Sigmoid colon (tissue), 7 donors: Measurements from ENCODE around the gene GNB3. TPM values are rescaled to one million over a fixed set of nuclear protein-coding genes. Genes with fewer than 3 reads are reported as not detected.
"Not testable (repeated sequence)": the region's sequence is repeated elsewhere in the genome, so short reads cannot be mapped to it uniquely, and the experiment has no call there.

ENCODE experiments used
- DNase-seq: peaks from one replicate; pipeline ENCODE4 v3.0.0-alpha.2; 2019
- H3K27ac ChIP-seq, 4 donors: fragments of 200-600 bp; sonication (generic); one replicate each; pipeline ENCODE4 v1.5.1; 2016 to 2019; ENCODE audit warnings: mild to moderate bottlenecking in 1 of 4
- H3K27me3 ChIP-seq, 3 donors: fragments of 200-600 bp; sonication (generic); one replicate each; pipeline ENCODE4 v1.5.1; 2019; ENCODE audit warnings: mild to moderate bottlenecking in 1 of 3
- H3K36me3 ChIP-seq, 4 donors: fragments of 200-600 bp; sonication (generic); one replicate each; pipeline ENCODE4 v1.5.1; 2016 to 2019
- H3K4me1 ChIP-seq, 4 donors: fragments of 200-600 bp; sonication (generic); one replicate each; pipeline ENCODE4 v1.5.1; 2017 to 2019
- H3K4me3 ChIP-seq, 4 donors: fragments of 200-600 bp; sonication (generic); one replicate each; pipeline ENCODE4 v1.5.1; 2017 to 2019; ENCODE audit warnings: mild to moderate bottlenecking in 2 of 4, moderate library complexity in 1 of 4
- H3K9me3 ChIP-seq, 4 donors: fragments of 200-600 bp in 3 of 4; sonication (generic) in 3 of 4; one replicate each; pipeline versions ENCODE4 v1.5.1 to v1.6.1; 2013 to 2019
- CTCF ChIP-seq, 4 experiments: fragments of 450-650 bp in 3 of 4; fragments of 200-600 bp in 1 of 4; IDR thresholded peaks; one replicate each; pipeline ENCODE4 v1.5.1; 2016 to 2019; ENCODE audit warnings: antibody characterized with exemption in 4 of 4, mild to moderate bottlenecking in 3 of 4, moderate library complexity in 2 of 4
- EP300 ChIP-seq, 4 donors: sonication (generic); formaldehyde crosslinking; IDR thresholded peaks; one replicate each; pipeline ENCODE4 v1.6.1; 2017; ENCODE audit warnings: antibody characterized with exemption in 4 of 4
- POLR2A ChIP-seq, 2 donors: fragments of 450-650 bp; IDR thresholded peaks; one replicate each; pipeline ENCODE4 v1.6.1; 2016; ENCODE audit warnings: antibody characterized with exemption in 2 of 2, mild to moderate bottlenecking in 2 of 2, moderate library complexity in 2 of 2
- POLR2AphosphoS5 ChIP-seq, 4 donors: sonication (generic); formaldehyde crosslinking; IDR thresholded peaks; one replicate each; pipeline ENCODE4 v1.6.1; 2017; ENCODE audit warnings: antibody characterized with exemption in 4 of 4
- WGBS, 2 donors: extraction: QIAGEN DNeasy Blood & Tissue Kit; methylation state at CpG; one replicate each; pipeline ENCODE4 v1.1.7; 2013; 5-methylcytosine and 5-hydroxymethylcytosine counted together
- intact Hi-C: fragments of 100-400 bp; cut with DNase I; formaldehyde crosslinking; loops from one replicate; pipeline ENCODE4 v1.15.1; 2023
- polyA plus RNA-seq, 3 donors: library from polyadenylated mRNA; stranded (reverse); fragments of 200-250 nt; gene quantifications; one replicate each; pipeline ENCODE4 v1.2.3, GENCODE V29; 2013
- total RNA-seq, 4 donors: library from RNA; depleted of rRNA; stranded (reverse); fragments of >200 nt; gene quantifications; one replicate each; pipeline ENCODE4 v1.1.0, GENCODE V29; 2016
- donor health status: healthy with polysubstance abuse.
- donor health status: Bipolar disorder and iron deficiency.
- donor health status: healthy.

The GNB3 gene
- total and polyA plus RNA-seq, 7 donors = 0.36 to 8.9 (median 1.2) TPM

- intact Hi-C loops = loop anchor here (10.0 kb wide), 1 partner anchor 251 kb away; no protein-coding TSS in a partner anchor
- H3K9me3 ChIP-seq = no peaks in the 10 kb centered on the region
- WGBS, 2 donors = 98% methylated on average over 16 of the region's 16 CpGs
- H3K27me3 ChIP-seq = no peaks in the 10 kb centered on the region
- no peak for TF ChIP-seq EP300 (IDR thresholded peaks at IDR 0.05)
- TF ChIP-seq CTCF (IDR thresholded peaks at IDR 0.05) = no peak
- TF ChIP-seq POLR2AphosphoS5 (IDR thresholded peaks at IDR 0.05) = no peak
- no peak for TF ChIP-seq POLR2A (IDR thresholded peaks at IDR 0.05)
- DNase-seq = no peak
- peaks cover 0 to 17% (median 12%) of the 10 kb centered on the region in 4 donors for H3K4me1 ChIP-seq
- no peak overlapping the region for H3K27ac ChIP-seq
- H3K36me3 ChIP-seq = peaks cover 19 to 75% (median 55%) of the 10 kb centered on the region in 4 donors
- no peak overlapping the region for H3K4me3 ChIP-seq
These were observed 23.0 kb downstream of the GNB3 start for GRCh38 chr12:6863586-6864321.

DNA sequence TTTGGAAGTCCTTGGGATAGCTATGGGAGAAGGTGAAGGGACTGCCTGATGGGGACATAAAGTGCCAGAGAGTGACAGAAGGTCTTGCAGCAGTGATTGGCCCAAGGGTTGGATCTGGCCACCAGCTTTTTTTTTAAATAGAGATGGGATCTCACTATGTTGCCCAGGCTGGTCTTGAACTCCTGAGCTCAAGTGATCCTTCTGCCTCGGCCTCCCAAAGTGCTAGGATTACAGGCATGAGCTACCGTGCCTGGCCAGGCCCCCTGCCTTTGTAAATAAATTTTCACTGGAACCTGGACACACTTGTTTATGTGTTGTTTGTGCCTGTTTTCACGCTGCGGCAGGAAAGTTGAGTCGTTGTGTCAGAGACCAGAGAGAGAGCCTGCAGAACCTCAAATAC, 24.6 kb downstream of the GNB3 start:
- WGBS, 2 donors = 95% methylated on average over 5 of the region's 5 CpGs
- not testable (repeated sequence) for H3K9me3 ChIP-seq, H3K4me3 ChIP-seq, H3K27me3 ChIP-seq, DNase-seq, H3K27ac ChIP-seq
- peaks cover 24 to 74% (median 49%) of the 10 kb centered on the region in 4 donors for H3K36me3 ChIP-seq
- peaks cover 0 to 29% (median 26%) of the 10 kb centered on the region in 4 donors for H3K4me1 ChIP-seq
- intact Hi-C loops = loop anchor here (10.0 kb wide), 1 partner anchor 249 kb away; no protein-coding TSS in a partner anchor

- Histone ChIP-seq H3K9me3 (no peaks in the 10 kb centered on the region), H3K27ac (peak overlapping the region; percentile 95 to 100 (median 98)), H3K4me1 (peaks cover 0 to 35% (median 33%) of the 10 kb centered on the region in 4 donors), H3K36me3 (peaks cover 14 to 74% (median 49%) of the 10 kb centered on the region in 4 donors), H3K27me3 (no peaks in the 10 kb centered on the region), H3K4me3 (peak overlapping the region in 3 of 4 donors; percentile 94 to 100 (median 99))
- WGBS, 2 donors = 79 to 85% methylated on average over 19 of the region's 19 CpGs
- no peak for DNase-seq
- TF ChIP-seq POLR2A (IDR thresholded peaks at IDR 0.05) (no peak), CTCF (IDR thresholded peaks at IDR 0.05) (no peak), POLR2AphosphoS5 (IDR thresholded peaks at IDR 0.05) (no peak), EP300 (IDR thresholded peaks at IDR 0.05) (no peak)
- intact Hi-C loops = loop anchor here (10.0 kb wide), 1 partner anchor 248 kb away; no protein-coding TSS in a partner anchor
These were observed 25.6 kb downstream of the GNB3 start for GRCh38 chr12:6866163-6866919.

GRCh38 chr12:6866920-6867412, 26.2 kb downstream of the GNB3 start:
- peak overlapping the region; percentile 72 to 100 (median 96) for H3K4me3 ChIP-seq
- H3K27ac ChIP-seq = peak overlapping the region; percentile 95 to 100 (median 98)
- peaks cover 0 to 41% (median 39%) of the 10 kb centered on the region in 4 donors for H3K4me1 ChIP-seq
- H3K9me3 ChIP-seq = no peaks in the 10 kb centered on the region
- DNase-seq = no peak
- intact Hi-C loops = loop anchor here (10.0 kb wide), 1 partner anchor 248 kb away; no protein-coding TSS in a partner anchor
- H3K27me3 ChIP-seq = no peaks in the 10 kb centered on the region
- TF ChIP-seq POLR2AphosphoS5 (IDR thresholded peaks at IDR 0.05) (no peak), EP300 (IDR thresholded peaks at IDR 0.05) (no peak), CTCF (IDR thresholded peaks at IDR 0.05) (no peak)
- peaks cover 13 to 69% (median 44%) of the 10 kb centered on the region in 4 donors for H3K36me3 ChIP-seq
- 2 to 4% methylated on average over 33 of the region's 33 CpGs for WGBS, 2 donors
